Amygdala (tissue), 56 donors: Measurements from ENCODE around the gene MGA.

Source experiments
- DNase-seq, 56 donors: peaks; one replicate each; lab custom pipeline; 2025; lab: John Stamatoyannopoulos, UW

Gene MGA

GRCh38 chr15:41660235-41661077, at the start of gene MGA:
TSS of gene MGA (plus strand) at chr15:41660405.
- DNase-seq, result peak; percentile 31 to 87 (median 72)

GRCh38 chr15:41620536-41621199, 39.5 kb upstream of the MGA start:
- DNase-seq, result peak in 2 of 56 donors; percentile 36 to 38

GRCh38 chr15:41621200-41622193, 38.7 kb upstream of the MGA start:
- peak in 55 of 56 donors; percentile 36 to 96 (median 84) for DNase-seq

GRCh38 chr15:41622901-41623300, 37.3 kb upstream of the MGA start:
- DNase-seq, result no peak

GRCh38 chr15:41627203-41627602, 33.0 kb upstream of the MGA start:
- no peak for DNase-seq

GRCh38 chr15:41629463-41629862, 30.7 kb upstream of the MGA start:
- no peak for DNase-seq

- DNase-seq, result no peak
Observed at GRCh38 chr15:41629883-41630282, 30.3 kb upstream of the MGA start.

- DNase-seq, result no peak
Observed at GRCh38 chr15:41630616-41631217, 29.5 kb upstream of the MGA start.

- DNase-seq, result no peak
Observed at GRCh38 chr15:41631880-41632470, 28.2 kb upstream of the MGA start.

- DNase-seq, result no peak
Observed at GRCh38 chr15:41633609-41634008, 26.6 kb upstream of the MGA start.

GRCh38 chr15:41634072-41634626, 26.1 kb upstream of the MGA start:
- no peak for DNase-seq

- no peak for DNase-seq
Observed at GRCh38 chr15:41637086-41637485, 23.1 kb upstream of the MGA start.

- DNase-seq, result no peak
Observed at GRCh38 chr15:41640985-41641384, 19.2 kb upstream of the MGA start.

- DNase-seq, result no peak
Observed at GRCh38 chr15:41647262-41647661, 12.9 kb upstream of the MGA start.

GRCh38 chr15:41648097-41648496, 12.1 kb upstream of the MGA start:
- no peak for DNase-seq

- no peak for DNase-seq
Observed at GRCh38 chr15:41648770-41649169, 11.4 kb upstream of the MGA start.

- no peak for DNase-seq
Observed at GRCh38 chr15:41650806-41651205, 9.4 kb upstream of the MGA start.

- no peak for DNase-seq
Observed at GRCh38 chr15:41651373-41651772, 8.8 kb upstream of the MGA start.

- DNase-seq, result no peak
Observed at GRCh38 chr15:41653760-41654159, 6.4 kb upstream of the MGA start.

- no peak for DNase-seq
Observed at GRCh38 chr15:41655716-41656115, 4.5 kb upstream of the MGA start.
